OCI-LY1 (cell line): ENCODE measurements around the gene DIPK1B.

Experiments used
- CTCF ChIP-seq: fragments of 200-600 bp; sonication (generic), shearing (Covaris generic); IDR thresholded peaks from 2 replicates; pipeline ENCODE4 v1.5.1; 2017; ENCODE audit warnings: mild to moderate bottlenecking, antibody characterized with exemption, low read length, moderate library complexity, mixed read lengths
- EZH2 ChIP-seq: fragments of 200-600 bp; sonication (generic), shearing (Covaris generic); IDR thresholded peaks from 2 replicates; pipeline ENCODE4 v1.8.0; 2017; ENCODE audit warnings: borderline replicate concordance, mixed run types, mild to moderate bottlenecking, antibody characterized with exemption, low read length, moderate library complexity, mixed read lengths

GRCh38 chr9:136757751-136758140, 45.4 kb downstream of the DIPK1B start:
- TF ChIP-seq CTCF (no peak), EZH2 (no peak)
